Lower leg skin (tissue), 4 donors: ENCODE data around the gene GEN1. TPM values are rescaled to one million over a fixed set of nuclear protein-coding genes. Genes with fewer than 3 reads are reported as not detected.

Source experiments
- DNase-seq, 2 donors: peaks; one replicate each; pipeline ENCODE4 v3.0.0-alpha.2; 2019; ENCODE audit warnings: low spot score in 2 of 2
- H3K4me3 ChIP-seq: fragments of 200-600 bp; sonication (generic); 2 replicates; pipeline ENCODE4 v1.5.1; 2017; ENCODE audit warnings: mild to moderate bottlenecking, low read depth; ENCODE audit not compliant: poor library complexity, severe bottlenecking
- CTCF ChIP-seq, 3 donors: fragments of 450-650 bp; IDR thresholded peaks; one replicate each; pipeline ENCODE4 v1.5.1; 2016; ENCODE audit warnings: antibody characterized with exemption in 3 of 3, mild to moderate bottlenecking in 3 of 3, moderate library complexity in 2 of 3
- POLR2A ChIP-seq, 2 donors: fragments of 450-650 bp; IDR thresholded peaks; one replicate each; pipeline ENCODE4 v1.6.1; 2016 to 2017; ENCODE audit warnings: antibody characterized with exemption in 2 of 2, mild to moderate bottlenecking in 1 of 2, moderate library complexity in 1 of 2
- WGBS, 2 donors: methylation state at CpG; one replicate each; pipeline ENCODE4 v1.1.5; 2018; 5-methylcytosine and 5-hydroxymethylcytosine counted together
- intact Hi-C: fragments of 100-400 bp; cut with DNase I; formaldehyde crosslinking; loops from one replicate; pipeline ENCODE4 v1.15.0; 2023; ENCODE audit warnings: low total_unique reads
- total RNA-seq, 4 donors: library from RNA; depleted of rRNA; stranded (reverse); fragments of >200 nt; gene quantifications; one replicate each; pipeline ENCODE4 v1.1.0, GENCODE V29; 2016

The GEN1 gene
- total RNA-seq, 4 donors from 2014 or later: 4.9 to 10.6 (median 5.3) TPM

GRCh38 chr2:17713291-17713690 is 40.6 kb upstream of the GEN1 start:
- intact Hi-C loops: no loop called here
- H3K4me3 ChIP-seq: no peak overlapping the region
- 85 to 96% methylated on average over 1 of the region's 1 CpG for WGBS, 2 donors
- TF ChIP-seq CTCF (IDR thresholded peaks at IDR 0.05) (no peak), POLR2A (IDR thresholded peaks at IDR 0.05) (no peak)
- DNase-seq: no peak

GRCh38 chr2:17717666-17718065 is 36.3 kb upstream of the GEN1 start:
- intact Hi-C loops: no loop called here
- TF ChIP-seq CTCF (IDR thresholded peaks at IDR 0.05) (no peak), POLR2A (IDR thresholded peaks at IDR 0.05) (no peak)
- DNase-seq: no peak
- whole genome bisulfite sequencing, 2 donors: 93 to 97% methylated on average over 4 of the region's 4 CpGs
- no peak overlapping the region for H3K4me3 ChIP-seq

- no peak for DNase-seq
- no peak overlapping the region for H3K4me3 ChIP-seq
- 86 to 92% methylated on average over 5 of the region's 5 CpGs for WGBS, 2 donors
- intact Hi-C loops: no loop called here
- TF ChIP-seq POLR2A (IDR thresholded peaks at IDR 0.05): no peak
- TF ChIP-seq CTCF (IDR thresholded peaks at IDR 0.05): no peak
Observed at GRCh38 chr2:17718689-17719088, 35.2 kb upstream of the GEN1 start.

- no peak for DNase-seq
- intact Hi-C loops: no loop called here
- no peak overlapping the region for H3K4me3 ChIP-seq
- WGBS, 2 donors: 73 to 75% methylated on average over 4 of the region's 4 CpGs
- TF ChIP-seq POLR2A (IDR thresholded peaks at IDR 0.05): no peak
- no peak for TF ChIP-seq CTCF (IDR thresholded peaks at IDR 0.05)
Observed at GRCh38 chr2:17719562-17720371, 34.2 kb upstream of the GEN1 start.

GRCh38 chr2:17728210-17728609 is 25.7 kb upstream of the GEN1 start:
- 92 to 93% methylated on average over 6 of the region's 6 CpGs for WGBS, 2 donors
- intact Hi-C loops: no loop called here
- DNase-seq: no peak
- no peak for TF ChIP-seq POLR2A (IDR thresholded peaks at IDR 0.05)
- TF ChIP-seq CTCF (IDR thresholded peaks at IDR 0.05): no peak
- no peak overlapping the region for H3K4me3 ChIP-seq

- intact Hi-C loops: no loop called here
- 90 to 93% methylated on average over 2 of the region's 2 CpGs for WGBS, 2 donors
- DNase-seq: no peak
- TF ChIP-seq CTCF (IDR thresholded peaks at IDR 0.05) (no peak), POLR2A (IDR thresholded peaks at IDR 0.05) (no peak)
- no peak overlapping the region for H3K4me3 ChIP-seq
Observed at GRCh38 chr2:17729880-17730279, 24.1 kb upstream of the GEN1 start.
